Gastroesophageal sphincter (tissue), 3 donors: ENCODE data around the gene SEC14L3.

ENCODE experiments used
- EP300 ChIP-seq: sonication (generic); formaldehyde crosslinking; IDR thresholded peaks from one replicate; pipeline ENCODE4 v1.6.1; 2017; ENCODE audit warnings: antibody characterized with exemption, mild to moderate bottlenecking
- POLR2A ChIP-seq, 2 donors: fragments of 450-650 bp; IDR thresholded peaks; one replicate each; pipeline ENCODE4 v1.6.1; 2017; ENCODE audit warnings: antibody characterized with exemption in 2 of 2, mild to moderate bottlenecking in 2 of 2, moderate library complexity in 1 of 2
- POLR2AphosphoS5 ChIP-seq: sonication (generic); formaldehyde crosslinking; IDR thresholded peaks from one replicate; pipeline ENCODE4 v1.6.1; 2017; ENCODE audit warnings: antibody characterized with exemption
- TF ChIP-seq, protein P1 (sequence below), 4 experiments: fragments of 200-600 bp in 2 of 4; fragments of 450-650 bp in 2 of 4; sonication (generic) in 1 of 4; IDR thresholded peaks; one replicate each; pipeline ENCODE4 v1.5.1; 2017 to 2019; ENCODE audit warnings: antibody characterized with exemption in 4 of 4, mild to moderate bottlenecking in 2 of 4, moderate library complexity in 2 of 4

DNA sequence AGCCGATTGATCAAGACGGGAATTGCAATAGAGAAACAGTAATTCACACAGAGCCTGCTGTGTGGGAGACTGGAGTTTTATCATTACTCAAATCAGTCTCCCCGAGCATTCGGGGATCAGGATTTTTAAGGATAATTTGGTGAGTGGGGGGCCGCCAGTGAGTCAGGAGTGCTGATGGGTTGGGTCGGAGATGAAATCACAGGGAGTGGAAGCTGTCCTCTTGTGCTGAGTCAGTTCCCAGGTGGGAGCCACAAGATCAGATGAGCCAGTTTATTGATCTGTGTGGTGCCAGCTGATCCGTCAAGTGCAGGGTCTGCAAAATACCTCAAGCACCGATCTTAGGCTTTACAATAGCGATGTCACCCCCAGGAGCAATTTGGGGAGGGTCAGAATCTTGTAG lies 30.7 kb downstream of the SEC14L3 start:
- TF ChIP-seq, protein P1, sequence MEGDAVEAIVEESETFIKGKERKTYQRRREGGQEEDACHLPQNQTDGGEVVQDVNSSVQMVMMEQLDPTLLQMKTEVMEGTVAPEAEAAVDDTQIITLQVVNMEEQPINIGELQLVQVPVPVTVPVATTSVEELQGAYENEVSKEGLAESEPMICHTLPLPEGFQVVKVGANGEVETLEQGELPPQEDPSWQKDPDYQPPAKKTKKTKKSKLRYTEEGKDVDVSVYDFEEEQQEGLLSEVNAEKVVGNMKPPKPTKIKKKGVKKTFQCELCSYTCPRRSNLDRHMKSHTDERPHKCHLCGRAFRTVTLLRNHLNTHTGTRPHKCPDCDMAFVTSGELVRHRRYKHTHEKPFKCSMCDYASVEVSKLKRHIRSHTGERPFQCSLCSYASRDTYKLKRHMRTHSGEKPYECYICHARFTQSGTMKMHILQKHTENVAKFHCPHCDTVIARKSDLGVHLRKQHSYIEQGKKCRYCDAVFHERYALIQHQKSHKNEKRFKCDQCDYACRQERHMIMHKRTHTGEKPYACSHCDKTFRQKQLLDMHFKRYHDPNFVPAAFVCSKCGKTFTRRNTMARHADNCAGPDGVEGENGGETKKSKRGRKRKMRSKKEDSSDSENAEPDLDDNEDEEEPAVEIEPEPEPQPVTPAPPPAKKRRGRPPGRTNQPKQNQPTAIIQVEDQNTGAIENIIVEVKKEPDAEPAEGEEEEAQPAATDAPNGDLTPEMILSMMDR (IDR thresholded peaks at IDR 0.05) = no peak
- TF ChIP-seq EP300 (no peak), POLR2A (IDR thresholded peaks at IDR 0.05) (no peak), POLR2AphosphoS5 (no peak)
